ENCODE measurements around the gene KCTD2.

The KCTD2 gene

GRCh38 chr17:75099881-75100595 is 53.0 kb downstream of the KCTD2 start:
- no peak for DNase-seq (ENCODE audit: low spot score)

GRCh38 chr17:75102385-75102821 is 55.4 kb downstream of the KCTD2 start:
- no peak for DNase-seq (ENCODE audit: low spot score)

- DNase-seq (ENCODE audit: low spot score) = no peak
Measured at GRCh38 chr17:75103601-75104554, 56.9 kb downstream of the KCTD2 start.

- peak; percentile 88 for DNase-seq (ENCODE audit: low spot score)
Measured at GRCh38 chr17:75105126-75106080, 58.4 kb downstream of the KCTD2 start.

- no peak for DNase-seq (ENCODE audit: low spot score)
Measured at GRCh38 chr17:75108193-75108592, 61.2 kb downstream of the KCTD2 start.

GRCh38 chr17:75109046-75109406 is 62.0 kb downstream of the KCTD2 start:
- no peak for DNase-seq (ENCODE audit: low spot score)

GRCh38 chr17:75109407-75110233 is 62.6 kb downstream of the KCTD2 start, which contains the start of gene ARMC7:
TSS of gene ARMC7 (plus strand) at chr17:75109969. CDS start at chr17:75110289, 320 bp downstream.
- peak; percentile 85 for DNase-seq (ENCODE audit: low spot score)

- no peak for DNase-seq (ENCODE audit: low spot score)
Measured at GRCh38 chr17:75110234-75110937, 63.4 kb downstream of the KCTD2 start.

- DNase-seq (ENCODE audit: low spot score) = no peak
Measured at GRCh38 chr17:75111777-75112335, 64.8 kb downstream of the KCTD2 start.

GRCh38 chr17:75113798-75114551 is 67.0 kb downstream of the KCTD2 start:
- DNase-seq (ENCODE audit: low spot score) = peak; percentile 96

- no peak for DNase-seq (ENCODE audit: low spot score)
Measured at GRCh38 chr17:75114552-75115314, 67.7 kb downstream of the KCTD2 start.

All from cerebellar cortex (tissue), 1 donor.